Measurements from ENCODE around the gene RNASE12.
"Not testable (repeated sequence)": the region's sequence is repeated elsewhere in the genome, so short reads cannot be mapped to it uniquely, and the experiment has no call there.

Gene RNASE12, protein sequence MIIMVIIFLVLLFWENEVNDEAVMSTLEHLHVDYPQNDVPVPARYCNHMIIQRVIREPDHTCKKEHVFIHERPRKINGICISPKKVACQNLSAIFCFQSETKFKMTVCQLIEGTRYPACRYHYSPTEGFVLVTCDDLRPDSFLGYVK

DNA sequence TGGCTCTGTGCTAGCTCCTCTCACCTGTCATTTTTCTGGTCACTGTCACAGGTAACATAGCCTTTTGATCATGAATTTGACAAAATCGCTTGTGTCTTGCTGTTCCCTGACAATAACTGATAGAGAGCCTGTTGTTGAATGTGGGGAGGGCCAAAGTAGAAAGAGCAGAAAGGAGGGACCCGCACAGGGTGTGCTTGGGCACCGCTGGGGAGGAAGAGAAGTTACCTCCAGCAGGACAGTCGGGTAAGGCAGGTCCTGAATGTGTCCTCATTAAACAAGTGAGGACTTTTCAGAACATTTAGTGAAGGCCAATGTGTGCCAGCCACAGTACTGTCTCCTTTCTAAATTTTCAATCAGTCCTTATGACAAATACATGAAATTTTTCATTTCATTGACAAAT, at the start of gene RNASE12:
TSS of gene RNASE12 (minus strand) at position 142 of the 400 bp plus-strand sequence. CDS start 653 bp downstream, outside the sequence.
- DNase-seq: no peak

DNA sequence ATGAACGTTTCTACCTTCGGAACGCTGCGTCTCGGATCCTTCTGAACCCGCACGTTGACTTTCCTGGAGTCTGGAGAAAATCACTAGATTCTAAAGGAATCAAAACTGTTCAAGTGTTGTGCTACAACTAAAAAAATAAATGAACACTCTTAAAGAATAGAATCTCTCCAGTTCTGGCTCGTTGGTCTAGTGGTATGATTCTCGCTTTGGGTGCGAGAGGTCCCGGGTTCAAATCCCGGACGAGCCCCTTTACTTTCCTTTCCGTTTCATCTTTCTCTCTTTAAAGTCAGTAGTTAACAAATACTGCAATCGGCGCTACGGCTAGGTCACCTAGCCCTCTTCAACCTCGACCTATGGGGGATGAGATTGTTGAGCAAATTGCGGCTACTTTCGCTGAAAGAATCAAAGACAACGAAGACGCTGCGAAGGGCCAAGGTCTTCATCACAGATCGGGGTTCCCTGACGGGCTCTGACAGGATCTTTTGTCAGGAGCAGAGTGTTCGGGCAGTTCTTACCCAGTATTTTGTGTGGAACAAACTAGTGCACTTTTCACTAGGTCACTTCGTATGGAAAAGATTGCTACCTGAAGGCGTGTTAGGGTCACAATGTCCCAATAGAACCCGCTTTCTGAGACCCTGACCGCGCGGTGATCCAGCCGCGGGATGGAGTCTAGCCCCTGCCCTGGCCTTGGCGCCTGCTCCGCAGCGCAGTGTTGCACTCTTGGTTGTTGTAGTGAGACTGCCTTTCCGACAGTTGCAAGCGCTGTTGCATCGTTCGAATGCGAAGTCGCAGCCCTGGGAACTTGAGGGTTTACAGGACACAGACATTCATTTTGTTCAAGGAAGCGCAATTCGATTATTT, 41.9 kb upstream of the RNASE12 start:
- peak; percentile 62 to 69 for DNase-seq

DNA sequence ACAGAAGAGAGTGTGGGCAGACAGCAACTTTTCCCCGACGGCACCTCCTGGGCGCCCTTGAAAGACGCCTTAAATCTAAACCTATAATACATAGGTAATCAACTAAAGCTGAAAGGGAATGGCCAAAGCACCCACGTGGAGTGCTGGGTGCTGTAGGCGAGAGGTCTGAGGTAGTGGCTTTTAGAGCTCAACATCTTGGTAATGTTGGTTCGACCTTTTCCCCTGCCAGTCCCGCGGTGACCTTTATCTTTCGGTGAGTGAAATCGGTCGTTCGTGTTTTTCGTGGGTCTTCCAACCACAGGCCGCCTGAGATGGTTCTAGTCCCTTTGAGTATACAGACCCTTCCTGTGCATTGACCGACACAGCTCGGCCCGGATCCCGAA, 41.3 kb upstream of the RNASE12 start:
- DNase-seq: no peak

DNA sequence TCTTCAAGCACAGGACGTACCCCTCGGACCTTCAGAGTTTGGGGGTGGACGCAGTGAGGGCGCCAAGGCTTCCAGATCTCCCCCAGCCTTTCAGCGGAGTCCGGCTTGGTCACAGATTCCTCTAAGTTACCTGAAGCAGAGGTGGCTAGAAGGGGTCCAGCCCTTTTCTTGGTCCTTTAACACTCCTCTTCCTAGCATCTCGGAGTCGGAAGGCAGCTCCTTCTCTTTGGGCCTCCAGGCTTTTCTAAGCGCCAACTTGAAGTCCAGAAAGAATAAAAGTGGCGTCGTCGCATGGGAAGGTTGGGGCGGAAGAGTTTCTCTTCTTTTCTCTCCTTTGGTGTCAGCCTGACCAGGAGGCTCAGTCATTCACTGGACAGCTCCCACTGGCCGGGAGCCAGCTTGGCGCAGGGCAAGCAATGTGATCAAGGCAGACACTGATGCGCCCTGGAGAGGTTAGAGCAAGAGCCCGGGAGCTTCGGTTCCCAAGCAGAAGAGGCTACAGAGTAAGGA, 40.8 kb upstream of the RNASE12 start:
- DNase-seq: no peak

DNA sequence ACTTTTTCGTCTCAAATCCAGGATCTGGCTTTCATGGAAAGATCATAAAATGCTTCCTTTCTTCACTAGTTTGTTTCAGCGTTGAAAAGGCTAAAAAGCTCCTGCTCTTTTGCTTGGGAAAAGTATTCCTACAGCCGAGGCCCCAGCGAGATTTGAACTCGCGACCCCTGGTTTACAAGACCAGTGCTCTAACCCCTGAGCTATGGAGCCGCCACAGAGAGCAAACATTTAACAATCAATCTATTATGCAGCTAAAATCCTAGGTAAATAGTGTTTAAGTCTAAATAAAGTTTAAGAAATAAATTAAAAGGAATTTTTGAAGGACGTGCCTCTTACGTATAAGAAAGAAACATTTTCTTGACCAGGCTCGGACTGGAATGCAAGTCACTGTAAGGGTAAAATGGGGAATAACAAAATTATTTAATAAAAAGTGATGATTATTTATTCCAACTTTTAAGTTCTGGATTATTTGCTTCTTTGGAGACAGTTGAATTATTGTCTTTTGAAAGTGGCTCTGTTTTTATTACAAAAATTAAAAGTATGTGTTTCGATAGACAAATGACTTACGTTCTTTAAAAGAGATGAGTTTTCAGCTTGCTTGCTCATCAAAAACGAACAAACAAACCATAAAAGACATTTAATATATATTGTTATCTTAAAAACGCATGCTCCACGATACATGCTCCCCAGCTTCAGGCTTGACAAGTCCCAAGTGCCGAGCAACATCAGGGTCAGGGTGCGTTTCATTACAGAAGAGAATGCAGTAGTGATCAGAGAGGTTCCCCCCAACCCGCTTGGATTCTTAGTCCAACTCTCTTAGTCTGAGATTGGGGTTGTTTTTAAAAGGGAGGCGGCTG, 40.1 kb upstream of the RNASE12 start:
- DNase-seq: peak; percentile 56 to 61

DNA sequence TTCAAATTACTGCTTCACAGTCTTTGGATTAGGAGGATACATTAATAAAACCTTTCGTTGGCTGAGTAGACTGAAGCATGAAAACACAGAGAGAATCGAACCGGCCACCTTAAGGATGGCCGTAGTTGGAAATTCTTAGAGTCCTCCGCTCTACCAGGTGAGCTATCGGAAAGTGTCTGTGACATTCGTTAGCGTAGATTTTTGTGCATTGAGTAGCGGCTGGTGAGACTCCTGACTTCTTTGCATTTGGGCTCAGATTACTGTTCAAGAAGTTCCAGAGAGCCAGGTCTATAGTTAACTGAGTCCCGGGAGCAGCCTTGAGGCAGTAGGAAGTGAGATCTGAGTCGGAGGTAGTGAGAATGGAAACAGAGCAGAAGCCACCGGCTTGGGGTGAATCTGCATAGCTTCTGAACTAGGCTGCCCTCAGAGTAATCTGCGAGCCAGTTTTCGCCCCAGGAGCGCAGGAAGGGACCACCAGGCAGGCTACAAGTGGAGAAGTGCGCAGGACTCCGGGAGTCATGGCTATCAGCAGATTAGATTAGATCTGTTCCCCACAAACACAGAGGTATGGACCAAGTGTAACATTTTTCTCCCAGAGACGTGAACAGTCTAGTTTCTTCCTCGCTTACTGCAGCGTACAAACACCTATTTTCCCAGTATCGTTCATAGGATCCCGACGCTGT, 39.3 kb upstream of the RNASE12 start:
- peak in 1 of 2 experiments; percentile 30 for DNase-seq

DNA sequence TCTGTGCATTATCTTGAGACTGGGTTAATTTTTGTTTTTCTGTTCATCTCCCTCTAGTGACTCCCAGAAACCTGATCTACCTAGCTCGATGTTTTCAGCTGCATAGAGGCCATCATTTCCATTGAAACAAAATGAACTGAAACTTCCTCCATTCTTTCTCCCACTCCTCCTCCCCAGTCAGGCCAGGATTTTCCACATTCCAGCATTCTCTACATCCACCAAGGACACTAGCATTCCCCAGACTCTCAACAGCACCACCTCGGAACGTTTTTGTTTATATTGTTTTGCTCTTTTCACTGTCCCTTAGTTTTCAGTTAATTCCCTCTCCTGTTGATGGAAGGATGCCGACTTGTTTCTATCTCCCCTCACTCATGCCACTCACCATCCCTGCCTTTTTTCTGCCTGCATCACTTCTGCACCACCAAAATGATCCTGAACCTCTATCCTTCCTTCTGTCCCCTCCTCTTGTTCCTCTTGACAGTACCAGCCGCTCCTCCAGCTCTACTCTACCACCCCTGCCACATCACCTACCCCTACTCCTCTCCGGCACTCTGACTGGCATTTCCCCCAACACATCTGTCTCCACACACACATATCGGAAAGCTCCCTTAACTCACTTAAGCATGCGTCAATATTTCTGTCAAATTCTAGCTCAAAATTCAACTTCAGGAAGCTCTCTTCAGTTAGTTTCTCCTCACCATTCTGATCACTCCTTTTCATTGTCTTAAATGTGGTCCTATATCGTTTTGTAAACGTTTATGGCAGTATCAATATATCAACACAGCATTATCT, 37.1 kb upstream of the RNASE12 start:
- DNase-seq: no peak

DNA sequence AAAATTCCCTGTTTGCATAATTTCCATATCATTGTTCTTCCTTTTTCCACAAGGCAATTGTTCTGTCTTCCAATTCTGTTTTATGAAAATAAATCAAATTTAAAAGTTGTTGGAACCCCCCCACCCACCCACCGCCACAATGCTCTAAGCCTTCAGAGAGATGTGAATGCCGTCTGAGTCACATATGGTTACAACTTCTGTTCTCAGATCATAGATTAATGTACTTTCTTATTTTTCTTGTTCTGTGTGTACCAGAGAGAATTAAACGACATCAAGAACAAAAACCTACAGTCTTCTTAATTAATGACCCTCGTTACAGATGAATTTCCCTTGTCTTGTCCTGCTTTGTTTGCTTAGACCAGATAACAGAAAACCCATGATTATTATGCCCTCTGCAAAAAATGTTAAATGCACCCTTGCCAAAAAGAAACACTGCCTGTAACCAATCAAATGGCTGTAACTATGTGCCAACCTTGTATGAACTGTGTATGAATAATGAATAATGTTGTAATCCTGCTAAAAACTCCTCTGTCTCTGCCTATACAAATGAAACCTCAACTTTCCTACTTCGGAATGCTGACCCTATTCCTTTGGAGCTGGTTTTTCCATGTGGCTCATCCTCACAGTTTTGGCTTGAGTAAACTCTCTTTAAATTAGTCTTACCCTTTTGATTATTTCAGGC, 36.3 kb upstream of the RNASE12 start:
- no peak for DNase-seq

DNA sequence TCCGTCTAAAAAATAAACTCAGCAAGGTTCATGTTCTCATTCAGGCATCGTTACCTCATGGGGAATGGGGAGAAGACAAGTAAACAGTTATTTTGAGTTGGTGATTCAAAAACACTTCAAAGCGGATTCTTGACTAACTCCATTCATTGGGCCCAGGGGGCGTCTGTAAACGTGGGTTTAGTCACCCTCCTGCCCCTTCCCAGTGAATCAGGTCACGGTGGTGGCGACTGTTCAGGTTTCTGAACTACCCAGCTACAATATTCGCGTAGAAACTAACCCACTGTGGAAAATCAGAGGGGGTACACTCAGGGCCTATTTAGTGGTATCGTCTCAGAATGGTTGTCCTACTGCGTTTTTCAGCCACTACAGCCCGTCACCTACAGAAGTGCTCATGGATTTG, 35.1 kb upstream of the RNASE12 start:
- peak in 1 of 2 experiments; percentile 40 for DNase-seq

DNA sequence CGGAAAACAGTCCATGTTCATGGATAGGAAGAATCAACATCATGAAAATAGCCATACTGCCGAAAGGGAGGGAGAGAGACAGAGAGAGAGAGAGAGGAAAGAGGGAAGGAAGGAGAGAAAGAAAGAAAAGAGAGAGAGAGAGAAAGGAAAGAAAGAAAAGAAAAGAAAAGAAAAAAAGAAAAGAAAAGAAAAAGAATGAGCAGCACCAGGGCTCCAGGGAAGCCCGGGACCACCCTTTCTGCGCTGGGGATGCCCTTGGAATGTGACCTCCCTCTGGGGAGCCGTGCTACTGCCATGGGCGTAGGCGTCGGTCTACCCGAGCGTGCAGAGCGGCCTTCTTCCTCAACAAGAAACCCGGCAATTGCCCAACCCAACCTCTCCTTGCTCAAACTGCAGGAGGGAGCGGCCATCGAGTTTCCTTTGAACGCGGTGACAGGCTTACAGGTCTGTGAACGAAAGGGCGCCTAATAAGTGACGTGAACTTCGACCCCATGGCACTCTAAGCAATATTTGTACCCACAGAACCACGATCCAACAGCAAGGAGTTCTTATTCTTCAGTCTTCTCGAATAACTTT, 33.4 kb upstream of the RNASE12 start:
- DNase-seq: peak in 1 of 2 experiments; percentile 30

DNA sequence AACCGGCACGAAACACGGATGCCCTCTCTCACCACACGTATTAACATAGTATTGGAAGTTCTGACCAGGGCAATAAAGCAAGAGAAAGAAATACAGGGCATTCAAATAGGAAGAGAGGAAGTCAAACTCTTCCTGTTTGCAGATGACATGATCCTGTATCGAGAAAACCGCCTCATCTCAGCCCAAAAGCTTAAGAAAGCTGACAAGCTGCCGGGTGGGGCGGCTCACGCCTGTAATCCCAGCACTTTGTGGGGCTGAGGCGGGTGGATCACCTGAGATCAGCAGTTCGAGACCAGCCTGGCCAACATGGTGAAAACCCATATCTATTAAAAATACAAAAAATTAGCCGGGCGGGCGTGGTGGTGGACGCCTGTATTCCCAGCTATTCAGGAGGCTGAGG, 32.6 kb upstream of the RNASE12 start:
- no peak for DNase-seq

DNA sequence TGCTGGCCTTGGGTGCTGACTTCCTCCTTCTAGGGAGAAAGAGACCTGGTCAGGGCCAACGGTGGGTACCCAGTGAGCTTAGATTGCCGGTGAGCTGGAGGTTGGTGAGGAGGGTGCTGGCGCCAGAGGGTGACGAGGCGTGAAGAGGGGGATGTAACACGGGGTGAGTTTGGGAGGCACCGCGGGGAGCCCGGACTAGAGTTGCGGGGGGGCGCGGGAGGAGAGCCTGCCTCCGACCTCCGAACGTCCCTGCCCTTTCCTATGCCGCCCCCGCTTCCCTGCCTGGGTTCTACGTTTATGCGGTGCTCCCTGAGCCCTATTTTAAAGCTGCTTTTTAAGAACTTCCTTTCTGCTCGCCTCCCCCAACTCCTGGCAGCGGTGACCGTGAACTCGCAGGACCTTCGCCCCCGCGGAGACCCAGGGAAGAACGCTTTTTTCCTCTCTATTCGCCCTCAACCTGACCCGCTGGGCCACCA, 31.7 kb upstream of the RNASE12 start:
- no peak for DNase-seq

DNA sequence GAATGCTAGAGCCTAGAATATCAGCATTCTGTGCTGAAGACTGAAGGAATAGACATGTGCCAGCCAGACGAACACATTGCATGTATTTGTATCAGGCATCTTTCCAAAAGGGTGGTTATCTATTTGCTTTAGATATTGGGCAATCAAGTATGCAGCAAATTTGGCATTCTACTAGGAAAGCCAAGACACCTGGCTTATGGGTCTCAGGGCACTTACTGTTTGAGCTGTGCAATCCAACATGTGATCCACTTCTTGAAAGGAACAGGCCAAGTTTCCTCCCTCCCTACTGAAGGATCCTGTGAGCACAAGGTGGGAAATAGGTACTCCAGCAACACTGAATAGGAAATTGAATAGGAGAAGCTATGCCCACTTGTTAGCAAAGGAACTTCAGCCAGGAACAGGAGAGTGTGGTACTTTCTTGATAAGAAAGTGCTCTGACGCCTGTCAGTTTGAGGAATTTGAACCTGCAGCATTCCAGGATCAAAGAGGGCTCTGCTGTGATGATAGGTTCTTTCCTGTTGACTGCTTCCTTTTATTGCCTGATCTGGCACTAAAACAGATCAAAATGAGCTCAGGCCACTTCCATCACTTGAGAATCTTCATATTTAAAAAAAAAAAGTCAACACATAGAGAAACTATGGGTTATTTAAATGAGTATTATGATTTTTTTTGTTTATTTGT, 29.8 kb upstream of the RNASE12 start:
- DNase-seq: no peak

DNA sequence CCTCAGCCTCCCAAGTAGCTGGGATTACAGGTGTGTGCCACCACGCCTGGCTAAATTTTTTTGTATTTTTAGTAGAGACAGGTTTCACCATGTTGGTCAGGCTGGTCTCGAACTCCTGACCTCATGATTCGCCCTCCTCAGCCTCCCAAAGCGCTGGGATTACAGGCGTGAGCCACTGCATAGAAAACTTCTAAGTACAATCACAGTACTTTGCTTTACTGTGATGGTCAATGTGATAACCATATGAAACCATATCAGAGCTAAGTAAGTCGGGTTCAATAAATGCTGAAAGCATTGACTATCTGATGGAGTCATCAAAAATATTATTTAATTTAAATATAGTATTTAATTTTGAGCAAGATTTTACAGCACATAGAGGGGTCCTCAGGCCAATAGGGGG, 28.5 kb upstream of the RNASE12 start:
- DNase-seq: not testable (repeated sequence)

DNA sequence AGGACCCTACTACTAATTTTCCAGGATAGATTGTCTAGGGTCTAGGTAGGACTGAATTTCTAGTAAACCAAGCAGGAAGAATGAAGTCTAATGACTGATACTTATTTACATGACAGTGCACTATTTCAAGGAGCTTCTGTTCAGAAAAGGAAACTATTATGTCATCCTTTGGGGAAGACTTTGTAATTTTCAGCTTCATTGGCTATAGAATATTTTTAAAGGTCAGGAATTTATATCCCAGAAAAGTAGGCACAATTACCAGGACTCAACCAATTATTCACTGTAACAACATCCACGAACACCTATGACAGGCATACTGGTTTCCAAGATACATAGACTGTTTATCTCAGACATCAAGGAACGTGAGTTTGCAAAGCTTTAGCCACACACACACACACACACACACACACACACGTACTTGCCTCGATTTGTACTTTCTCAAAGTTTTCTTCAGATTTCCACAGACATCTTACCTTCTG, 27.1 kb upstream of the RNASE12 start:
- no peak for DNase-seq

DNA sequence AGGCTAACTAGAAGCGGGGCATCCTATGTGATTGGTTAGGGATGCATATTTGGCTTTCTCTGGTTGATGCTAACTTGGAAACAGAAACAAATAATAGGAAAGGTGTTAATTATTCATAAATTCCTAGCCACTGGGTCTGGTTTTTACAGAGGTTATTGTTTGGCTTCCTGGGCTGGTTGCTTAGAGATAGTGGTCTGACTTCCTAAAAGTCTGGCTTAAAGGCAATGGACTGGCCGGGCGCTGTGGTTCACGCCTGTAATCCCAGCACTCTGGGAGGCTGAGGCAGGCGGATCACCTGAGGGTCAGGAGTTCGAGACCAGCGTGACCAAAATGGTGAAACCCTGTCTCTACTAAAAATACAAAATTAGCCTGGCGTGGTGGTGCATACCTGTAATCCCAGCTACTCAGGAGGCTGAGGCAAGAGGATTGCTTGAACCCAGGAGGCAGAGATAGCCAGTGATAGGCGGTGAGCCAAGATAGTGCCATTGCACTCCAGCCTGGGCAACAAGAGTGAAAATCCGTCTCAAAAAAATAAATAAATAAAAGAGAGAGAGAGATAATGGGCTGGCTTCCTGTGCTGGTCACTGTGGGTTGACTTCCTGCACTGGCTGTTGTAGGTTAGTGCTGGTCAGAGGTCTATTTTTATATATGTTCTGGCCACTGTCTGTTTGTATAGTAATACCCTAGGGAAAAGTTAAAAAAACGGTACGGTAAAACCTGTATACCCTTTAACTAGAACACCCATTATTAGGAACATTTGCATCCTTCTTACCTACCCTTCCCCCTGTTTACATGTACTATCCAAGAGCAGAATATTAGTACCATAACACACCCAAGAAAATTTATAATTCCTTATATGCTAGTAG, 26.2 kb upstream of the RNASE12 start:
- no peak for DNase-seq

DNA sequence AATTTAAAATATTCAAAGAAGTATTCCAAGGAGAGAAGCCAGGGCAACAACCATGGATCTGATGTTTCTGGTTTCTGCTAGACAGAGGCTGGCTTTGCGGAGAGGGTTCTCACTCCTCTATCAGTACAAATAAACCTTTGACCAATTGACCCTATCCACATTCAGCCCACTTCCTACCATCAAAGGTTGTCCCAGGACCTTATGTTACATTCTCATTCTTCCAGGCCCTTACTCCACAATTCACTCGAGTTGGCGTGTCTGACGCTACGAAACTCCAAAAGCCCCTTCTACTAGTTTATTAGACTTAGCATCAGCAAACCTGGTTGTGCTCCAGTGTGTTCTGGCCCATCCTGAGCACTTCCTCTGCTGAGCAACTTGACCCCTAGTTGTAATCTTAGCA, 24.8 kb upstream of the RNASE12 start:
- DNase-seq: no peak

DNA sequence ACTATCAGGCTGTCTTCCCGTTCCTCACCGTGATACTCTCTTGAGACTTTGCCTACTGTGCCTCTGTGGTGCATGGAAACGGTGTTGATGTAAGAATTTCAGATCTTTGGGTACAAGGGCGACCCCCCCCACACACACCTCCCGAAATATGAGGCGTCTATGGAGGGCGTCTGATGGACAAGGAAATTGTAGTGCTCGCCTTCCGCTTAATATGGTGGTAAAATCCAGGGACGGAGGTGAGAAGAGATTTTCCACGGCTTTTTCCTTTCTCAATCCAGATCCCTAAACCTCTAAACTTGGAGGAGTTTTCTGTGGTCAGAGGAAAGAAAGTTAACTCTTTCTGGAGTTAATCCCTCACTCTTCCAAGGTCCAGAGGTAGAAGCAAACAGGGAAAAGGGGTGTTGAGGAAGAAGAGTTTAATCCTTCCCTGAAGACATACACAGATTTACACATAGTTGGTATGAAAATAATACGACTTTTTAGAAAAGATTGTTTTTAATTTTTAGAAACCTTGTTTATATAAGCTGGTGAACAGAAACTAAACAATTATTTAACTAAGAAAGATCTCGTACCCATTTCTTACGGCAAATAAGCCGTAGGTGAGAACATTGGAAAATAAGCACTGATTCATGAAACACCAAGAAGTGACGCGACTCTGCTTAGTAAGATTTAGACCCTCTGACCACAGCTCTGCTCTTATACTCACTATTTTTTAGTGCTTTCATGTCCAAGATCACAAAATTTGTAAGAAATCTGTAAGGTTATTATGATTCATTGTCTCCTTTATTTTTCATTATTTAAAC, 23.1 kb upstream of the RNASE12 start:
- DNase-seq: no peak

All from stimulated activated CD4-positive, alpha-beta T cell treated with anti-CD3 and anti-CD28 coated beads, Interleukin-4, amount 100 ng/mL, for 4 hours (primary cell).